HG03066 (cell line): Measurements from ENCODE around the gene MCF2L2.
"Not testable (repeated sequence)": the region's sequence is repeated elsewhere in the genome, so short reads cannot be mapped to it uniquely, and the experiment has no call there.

ENCODE experiments used
- ATAC-seq: cut with Tn5 transposase; IDR thresholded peaks from one replicate; pipeline ENCODE4 v1.9.1; 2021; ENCODE audit warnings: low read depth; ENCODE audit not compliant: unreplicated experiment

The MCF2L2 gene

DNA sequence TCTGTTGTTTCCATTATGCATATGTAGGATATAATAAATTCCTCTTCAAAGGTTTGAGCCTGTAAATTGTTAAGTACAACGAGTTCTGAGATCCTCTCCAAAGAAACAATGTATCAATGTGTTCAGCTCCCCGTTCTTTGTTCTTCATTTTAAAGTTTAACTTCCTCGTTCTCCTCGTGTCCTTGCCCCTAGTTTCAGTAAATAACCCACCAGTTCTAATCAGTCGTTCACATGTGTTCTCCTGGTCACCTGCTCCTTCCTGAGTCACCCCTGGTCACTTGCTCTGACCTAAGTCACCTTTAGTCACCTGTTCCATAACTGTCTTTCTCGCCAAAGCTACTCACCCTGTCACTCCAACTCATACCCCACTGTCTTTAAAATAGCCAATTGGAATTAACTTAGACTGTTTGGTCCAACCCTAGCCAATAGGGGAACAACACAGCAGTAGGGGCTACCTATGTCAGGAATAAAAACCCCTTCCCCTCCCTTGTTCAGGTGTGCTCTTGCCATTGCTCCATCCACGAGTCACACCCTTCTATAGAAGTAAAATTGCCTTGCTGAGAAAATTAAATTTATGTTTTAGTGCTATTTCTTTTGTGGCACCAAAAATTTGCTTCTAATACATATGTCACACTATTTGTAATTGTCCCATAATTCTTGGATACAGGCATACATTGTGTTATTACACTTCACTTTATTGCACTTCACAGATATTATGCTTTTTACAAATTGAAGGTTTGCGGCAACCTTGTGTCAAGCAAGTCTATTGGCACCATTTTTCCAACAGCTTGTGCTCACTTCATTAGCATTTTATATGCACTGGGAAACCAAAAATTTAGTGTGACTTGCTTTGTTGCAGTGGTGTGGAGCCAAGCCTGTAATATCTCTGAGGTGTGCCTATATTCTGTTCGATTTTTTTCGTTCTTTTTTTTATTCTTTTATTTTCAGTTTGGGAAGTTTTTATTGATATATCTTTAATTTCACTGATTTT is 15.3 kb upstream of the MCF2L2 start:
- no peak for ATAC-seq

DNA sequence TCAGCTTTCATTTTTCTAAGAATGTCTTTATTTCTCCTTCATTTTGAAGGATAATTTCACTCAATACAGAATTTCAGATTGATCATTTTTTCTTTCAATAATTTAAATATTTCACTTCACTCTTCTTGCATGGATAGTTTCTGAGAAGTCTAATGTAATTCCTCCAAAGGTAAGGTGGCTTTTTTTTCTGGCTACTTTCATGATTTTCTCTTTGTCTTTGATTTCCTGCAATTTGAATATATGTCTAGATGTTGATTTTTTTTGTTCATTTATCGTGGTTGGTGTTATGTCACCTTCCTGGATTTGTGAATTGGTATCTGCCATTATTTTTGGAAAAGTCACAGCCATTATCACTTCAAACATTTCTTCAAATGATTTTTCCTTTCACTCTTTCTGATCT is 14.6 kb upstream of the MCF2L2 start:
- ATAC-seq: no peak

DNA sequence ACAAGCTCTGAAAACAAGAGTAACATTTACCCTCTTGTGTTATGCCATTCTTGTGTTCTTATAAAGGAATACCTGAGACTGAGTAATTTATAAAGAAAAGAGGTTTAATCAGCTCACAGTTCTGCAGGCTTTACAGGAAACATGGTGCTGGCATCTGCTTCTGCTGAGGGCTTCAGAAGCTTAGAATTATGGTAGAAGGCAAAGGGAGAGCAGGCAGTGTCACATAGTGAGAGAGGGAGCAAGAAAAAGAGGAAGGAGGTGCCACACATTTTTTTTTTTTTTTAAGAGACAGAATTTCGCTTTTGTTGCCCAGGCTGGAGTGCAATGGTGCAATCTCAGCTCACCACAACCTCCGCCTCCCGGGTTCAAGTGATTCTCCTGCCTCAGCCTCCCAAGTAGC is 12.1 kb upstream of the MCF2L2 start:
- ATAC-seq: not testable (repeated sequence)

DNA sequence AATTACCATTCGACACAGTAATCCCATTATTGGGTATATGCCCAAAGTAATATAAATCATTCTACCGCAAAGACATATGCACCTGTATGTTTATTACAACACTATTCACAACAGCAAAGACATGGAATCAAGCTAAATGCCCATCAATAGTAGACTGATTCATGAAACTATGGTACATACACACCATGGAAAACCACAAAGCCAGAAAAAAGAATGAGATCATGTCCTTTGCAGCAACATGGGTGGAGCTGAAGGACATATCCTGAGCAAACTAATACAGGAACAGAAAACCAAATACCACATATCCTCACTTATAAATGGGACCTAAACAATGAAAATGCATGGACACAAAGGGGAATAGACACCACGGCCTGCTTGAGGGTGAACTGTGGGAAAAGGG is 11.1 kb upstream of the MCF2L2 start:
- ATAC-seq: no peak

DNA sequence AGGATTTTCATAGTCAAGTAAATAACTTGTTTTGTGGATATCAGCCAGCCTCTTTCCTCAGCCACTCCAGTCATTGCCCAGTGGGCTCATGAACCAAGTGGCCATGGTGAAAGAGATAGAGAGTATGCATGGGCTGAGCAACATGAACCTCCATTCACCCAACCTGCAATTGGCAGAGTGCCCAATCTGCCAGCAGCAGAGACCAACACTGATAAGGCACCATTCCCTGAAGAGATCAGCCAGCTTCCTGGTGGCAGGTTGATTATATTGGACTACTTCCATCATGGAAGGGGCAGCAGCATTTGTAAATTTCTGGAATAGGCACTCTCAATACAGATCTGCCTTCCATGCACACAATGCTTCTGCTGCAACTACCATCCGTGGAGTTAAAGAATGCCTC is 10.3 kb upstream of the MCF2L2 start:
- no peak for ATAC-seq

DNA sequence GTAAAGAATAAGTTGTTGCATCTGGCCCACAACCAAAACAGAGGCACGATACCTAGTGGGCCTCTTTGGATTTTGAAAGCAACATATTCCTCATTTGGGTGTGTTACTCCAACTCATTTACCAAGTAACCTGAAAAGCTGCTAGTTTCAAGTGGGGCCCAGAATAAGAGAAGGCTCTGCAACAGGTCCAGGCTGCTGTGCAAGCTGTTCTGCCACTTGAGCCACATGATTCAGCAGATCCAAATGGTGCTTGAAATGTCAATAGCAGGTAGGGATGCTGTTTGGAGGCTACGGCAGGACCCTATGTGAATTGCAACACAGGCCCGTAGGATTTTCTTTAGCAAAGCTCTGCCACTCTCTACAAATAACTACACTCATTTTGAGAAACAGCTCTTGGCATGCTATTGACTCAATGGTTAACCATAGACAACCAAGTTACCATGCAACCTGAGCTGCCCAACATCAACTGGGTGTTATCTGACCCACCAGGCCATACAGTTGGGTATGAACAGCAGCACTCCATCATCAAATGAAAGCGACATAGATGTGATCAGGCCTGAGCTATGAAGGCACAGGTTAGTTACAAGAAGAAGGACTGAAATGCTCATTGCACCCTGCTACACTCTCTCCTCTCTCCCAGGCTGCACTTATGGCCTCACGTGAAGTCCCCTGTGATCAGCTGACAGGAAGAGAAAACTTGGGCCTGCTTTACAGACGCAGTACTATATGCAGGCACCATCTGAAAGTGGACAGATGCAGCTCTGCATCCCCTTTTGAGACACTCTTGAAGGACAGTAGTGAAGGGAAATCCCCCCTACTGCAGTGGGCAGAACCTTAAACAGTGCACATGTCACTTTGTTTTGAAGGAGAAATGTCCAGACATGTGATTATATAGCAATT is 9.5 kb upstream of the MCF2L2 start:
- ATAC-seq: no peak

DNA sequence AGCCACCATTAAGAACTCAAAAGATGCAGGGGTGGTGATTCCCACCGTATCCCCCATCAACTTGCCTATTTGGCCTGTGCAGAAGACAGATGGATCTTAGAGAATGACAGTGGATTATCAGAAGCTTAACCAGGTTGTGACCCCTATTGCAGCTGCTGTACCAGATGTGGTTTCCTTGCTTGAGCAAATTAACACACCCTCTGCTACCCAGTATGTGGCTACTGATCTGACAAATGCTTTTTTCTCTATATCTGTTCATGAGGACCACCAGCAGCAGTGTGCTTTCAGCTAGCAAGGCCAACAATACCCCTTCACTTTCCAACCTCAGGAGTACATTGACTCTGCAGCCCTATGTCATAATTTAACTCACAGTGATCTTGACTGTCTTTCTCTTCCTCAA is 8.6 kb upstream of the MCF2L2 start:
- ATAC-seq: no peak

DNA sequence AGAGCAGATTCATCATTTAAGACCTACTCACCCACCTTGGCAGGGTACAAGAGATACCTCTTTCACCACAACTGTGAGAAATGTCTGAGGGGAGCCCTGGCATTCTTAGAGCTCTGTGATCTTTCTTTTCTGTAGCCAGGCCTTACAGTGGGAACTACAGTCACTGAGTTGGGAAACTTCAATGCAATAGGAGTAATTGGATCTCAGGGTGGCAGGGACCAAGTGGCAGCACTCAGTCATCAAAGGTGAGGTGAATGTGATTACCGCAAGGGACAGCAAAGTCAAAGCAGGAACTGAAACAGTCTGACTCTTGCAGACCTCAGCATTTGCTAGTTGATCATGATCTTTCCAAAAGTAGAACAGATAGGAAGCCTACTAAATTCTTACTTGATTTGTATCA is 7.2 kb upstream of the MCF2L2 start:
- peak; percentile 76 for ATAC-seq

DNA sequence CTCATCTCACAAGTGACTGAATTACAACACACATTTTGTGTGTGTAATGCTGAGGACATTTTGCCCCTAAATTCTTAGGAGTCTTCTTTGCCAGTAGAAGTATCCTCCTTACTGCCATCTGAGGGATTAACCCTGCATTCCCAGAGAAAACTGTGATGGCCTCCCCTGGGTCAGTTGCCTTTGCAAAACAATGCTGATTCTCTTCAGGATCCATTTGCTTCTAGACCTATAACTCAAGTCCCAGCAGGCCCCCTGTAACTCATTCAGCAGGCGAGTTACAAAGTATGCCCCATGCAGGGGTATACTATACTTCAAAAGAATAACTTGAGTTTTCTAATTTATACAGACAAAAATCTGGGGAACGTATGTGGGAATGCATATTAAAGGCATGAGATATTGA is 6.6 kb upstream of the MCF2L2 start:
- ATAC-seq: no peak

DNA sequence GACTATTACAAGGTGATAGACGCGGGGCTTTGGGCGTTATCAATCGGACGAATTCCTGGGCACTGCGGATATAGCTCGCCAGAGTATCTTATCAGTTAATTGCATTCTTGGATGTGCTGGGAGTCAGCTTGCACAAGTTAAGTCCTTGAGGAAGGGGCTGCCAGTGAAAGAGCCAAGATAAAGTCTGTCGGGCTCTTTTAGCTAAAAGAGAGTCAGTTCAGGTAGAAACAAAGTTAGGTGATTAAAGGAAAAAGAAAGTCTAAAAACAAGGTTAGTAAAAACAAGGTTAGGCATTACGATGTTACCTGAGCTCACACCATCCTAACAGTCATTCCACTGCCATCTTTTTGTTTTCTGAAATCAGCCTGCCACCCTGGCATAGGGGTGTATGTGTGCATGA is 6.1 kb upstream of the MCF2L2 start:
- ATAC-seq: no peak

DNA sequence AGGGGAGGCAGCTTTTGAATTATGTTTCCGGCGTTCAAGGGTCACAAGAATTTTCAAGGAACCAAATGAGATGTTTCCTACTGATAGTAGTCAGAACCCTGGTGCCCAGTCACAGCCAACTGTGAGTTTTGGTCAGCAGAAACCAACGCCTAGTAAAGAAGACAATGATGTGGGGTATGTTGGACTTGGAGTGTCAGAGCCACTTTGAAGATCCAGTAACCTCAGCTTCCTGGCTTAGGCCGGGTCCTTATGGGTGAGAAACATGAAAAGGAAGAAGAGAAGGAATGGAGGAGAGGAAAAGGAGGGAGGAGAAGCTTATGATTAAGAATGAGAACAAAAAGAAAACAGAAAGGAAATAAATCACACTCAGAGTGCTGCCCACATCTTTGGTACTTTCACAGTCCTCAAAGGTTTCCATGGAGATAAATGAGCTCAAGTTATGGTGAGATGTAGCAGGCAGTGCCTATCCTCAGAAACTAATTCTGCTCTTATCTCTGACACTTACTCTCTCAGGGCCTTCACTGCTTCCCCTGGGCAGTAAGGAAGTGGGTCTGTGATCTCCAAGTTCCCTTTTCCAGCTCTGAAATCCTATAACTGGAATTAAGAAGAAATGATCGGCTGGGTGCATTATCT is 2.0 kb upstream of the MCF2L2 start:
- no peak for ATAC-seq

DNA sequence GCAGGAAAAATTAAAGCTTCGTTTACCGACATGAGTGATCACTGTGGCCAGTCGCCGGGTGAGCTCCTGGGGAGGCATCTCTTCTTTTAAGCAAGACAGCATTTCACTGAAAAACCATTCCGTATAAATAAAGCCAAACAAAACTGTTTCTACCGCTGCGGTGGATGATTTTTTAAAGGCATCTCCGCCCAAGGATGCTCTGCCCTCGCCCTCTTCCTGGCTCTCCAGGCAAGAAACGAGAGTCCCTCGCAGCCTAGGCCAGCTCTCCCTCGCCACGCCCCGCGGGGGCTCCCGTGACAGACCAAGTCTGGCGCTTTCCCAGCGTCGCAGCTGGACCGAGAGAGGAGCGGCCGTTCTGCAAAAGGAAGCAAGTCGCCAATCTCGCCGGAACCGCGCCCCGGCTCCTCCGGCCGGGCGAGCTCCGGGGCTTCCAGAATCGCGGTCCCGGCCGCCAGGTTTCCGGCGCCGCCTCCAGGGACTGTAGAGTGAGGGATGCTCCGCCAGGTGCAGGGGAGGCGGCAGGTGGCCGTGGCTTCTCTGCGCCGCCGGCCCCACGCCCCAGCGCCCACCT is 458 bp downstream of the MCF2L2 start:
- ATAC-seq: peak; percentile 25

DNA sequence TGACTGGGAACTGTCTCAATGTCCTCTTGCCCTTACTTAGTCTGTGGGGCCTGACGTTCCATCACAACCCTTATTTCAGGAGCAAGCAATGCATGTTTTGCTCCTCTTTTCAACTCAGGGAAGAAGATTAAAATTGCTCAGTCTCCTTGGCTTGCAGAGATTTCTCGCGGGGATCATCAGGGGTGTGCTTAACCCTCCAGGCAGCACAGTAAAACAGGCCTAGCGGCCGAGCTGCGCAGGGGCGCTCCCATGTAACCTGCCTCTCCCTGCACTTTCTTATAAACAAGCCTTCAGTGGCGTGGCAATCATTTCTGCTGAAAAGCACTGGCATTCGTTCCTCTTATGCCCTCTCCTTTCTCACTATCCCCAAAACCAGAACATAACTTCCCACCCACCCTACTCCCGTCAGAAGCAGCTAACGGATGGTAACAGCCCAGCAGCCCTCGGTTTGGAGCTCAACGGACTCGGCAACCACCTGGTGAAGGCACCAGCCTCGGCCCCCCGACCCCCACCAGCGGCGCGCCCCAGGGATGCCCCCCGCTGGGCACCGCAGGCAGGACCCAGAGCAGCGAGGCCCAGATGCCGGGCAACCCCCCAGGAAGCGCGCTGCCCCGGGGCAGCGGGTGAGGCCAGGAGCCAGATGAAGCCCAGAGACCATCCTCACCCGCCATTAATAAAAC is 1.1 kb downstream of the MCF2L2 start:
- ATAC-seq: no peak

DNA sequence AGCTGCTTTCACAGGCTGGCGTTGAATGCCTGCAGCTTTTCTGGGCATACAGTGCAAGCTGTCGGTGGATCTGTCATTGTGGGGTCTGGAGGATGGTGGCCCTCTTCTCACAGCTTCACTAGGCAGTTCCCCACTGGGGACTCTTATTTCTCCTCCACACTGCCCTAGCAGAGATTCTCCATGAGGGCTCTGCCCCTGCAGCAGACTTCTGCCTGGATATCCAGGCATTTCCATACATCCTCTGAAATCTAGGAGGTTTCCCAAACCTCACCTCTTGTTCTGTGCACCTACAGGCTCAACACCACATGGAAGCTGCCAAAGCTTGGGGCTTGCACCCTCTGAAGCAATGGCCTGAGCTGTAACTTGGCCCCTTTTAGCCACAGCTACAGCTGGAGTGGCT is 9.6 kb downstream of the MCF2L2 start:
- not testable (repeated sequence) for ATAC-seq

DNA sequence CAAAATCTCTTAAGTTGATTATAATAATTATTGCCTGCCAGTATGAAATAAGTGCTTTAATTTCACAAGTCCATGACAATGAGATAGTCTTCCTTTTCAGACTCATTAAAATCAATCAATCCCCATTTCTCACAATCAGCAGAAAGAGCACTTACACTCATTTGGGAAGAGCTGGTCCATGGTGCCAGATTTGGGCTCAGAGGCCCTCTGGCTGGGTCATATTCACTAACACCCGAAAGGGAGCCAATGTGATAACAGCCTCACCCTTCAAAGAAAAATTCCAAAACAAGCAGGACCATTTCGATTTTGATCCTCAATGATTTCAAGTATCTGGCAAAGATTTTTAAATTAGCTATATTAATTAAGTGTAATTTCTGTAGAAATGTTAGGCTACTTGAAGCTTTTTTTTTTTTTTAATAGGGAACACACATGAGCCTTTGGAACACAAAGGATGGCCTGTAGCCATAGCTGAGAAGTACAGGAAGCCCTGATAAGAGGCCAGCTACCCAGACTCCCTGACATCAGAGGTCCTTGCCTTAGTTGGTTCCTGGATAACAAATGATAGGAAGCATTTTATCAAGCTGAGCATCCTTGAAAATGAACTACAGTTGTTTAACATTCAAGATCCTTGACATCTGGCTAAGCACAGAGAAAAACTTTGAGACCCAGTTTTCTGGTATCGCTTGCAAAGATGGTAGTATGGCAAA is 17.1 kb downstream of the MCF2L2 start:
- no peak for ATAC-seq

DNA sequence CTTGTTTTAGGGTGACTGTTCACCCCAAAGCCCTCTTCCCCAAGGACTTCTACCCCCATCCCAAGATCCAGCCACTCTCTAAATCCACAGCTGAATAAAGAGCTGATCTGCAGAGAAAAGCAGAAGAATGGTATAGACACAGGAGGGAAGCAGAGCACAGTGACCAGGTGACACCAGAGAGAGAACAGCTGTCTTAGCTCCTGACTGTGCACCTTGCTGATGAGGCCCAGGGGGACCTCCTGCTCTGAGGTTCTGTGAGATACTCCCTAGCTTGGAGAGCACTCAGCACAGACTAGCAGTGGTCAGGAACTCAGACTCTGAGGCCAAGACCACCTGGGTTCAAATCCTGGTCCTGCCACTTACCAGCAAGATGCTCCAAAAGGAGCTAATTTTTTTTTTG is 17.7 kb downstream of the MCF2L2 start:
- ATAC-seq: no peak

DNA sequence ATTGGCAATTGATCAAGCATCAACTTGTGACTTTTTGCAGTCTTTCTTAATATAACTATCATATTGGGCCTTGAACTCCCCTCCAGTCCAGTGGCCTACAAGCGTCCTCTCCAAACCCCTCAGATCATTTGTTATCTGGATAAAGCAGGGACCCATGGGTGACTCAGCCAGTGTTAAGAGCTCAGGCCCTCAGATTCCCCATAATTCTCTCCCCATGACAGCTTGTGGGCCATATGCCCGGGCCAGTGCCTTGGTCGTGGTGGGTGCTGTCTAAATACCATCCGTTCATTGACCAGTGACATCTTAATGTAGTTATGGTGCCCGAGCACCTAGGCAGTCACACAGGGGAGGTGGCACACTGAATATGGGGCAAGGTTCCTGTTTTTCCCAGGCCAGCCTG is 18.1 kb downstream of the MCF2L2 start:
- no peak for ATAC-seq

DNA sequence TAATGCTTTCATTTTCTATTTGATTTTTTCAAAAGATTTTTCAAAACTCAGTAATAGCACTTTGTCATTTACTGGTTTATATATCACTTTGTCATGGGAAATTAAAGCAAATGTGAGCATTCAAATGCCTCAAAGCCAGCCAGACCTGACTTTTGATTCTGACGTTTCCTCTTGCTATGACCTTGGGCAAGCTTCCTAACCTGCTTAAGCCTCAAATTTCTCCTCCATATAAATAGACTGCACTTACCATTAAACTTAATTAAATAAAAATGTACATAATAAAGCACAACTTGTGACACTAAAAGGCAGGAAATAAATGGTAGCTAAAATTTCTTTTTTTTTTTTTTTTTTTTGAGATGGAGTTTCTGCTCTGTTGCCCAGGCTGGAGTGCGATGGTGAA is 19.2 kb downstream of the MCF2L2 start:
- no peak for ATAC-seq

DNA sequence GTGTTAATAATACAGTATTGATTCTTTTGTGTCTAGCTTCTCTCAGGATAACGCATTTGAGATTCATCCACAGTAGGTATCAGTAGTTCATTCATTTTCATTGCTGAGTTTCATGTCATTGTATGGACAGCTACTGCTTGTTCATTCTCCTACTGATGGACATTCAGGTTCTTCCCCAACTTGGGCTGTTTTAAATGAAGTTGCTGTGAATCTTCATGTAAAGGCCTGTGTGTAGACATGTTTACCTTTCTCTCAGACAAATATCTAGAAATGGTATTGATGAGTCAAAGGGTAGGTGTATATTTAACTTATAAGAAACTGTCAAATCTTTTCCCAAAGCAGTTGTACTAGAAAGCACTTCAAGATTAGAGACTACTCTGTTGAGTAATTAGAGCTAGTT is 26.7 kb downstream of the MCF2L2 start:
- ATAC-seq: no peak

DNA sequence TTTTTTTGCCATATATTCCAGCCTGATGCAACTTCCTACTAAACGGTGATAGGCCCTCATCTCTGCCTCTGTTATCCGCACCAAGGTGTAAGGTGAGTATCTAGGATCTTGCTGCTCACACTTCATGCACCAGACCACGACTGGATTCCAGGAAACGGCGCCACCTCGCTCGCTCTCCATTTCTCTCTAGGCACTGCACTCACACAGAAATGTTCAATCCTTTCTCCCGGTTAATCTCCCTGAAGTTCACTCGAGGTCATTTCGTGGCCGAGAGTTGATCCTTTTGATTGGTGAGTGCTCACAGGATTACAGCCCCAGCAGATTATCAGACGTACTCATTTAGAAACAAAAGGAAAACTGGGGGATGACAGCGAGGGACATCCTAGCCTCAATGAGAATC is 28.1 kb downstream of the MCF2L2 start:
- no peak for ATAC-seq
